HG03045 (cell line): ENCODE measurements around the gene CACNA1C.

ENCODE experiments used
- ATAC-seq: cut with Tn5 transposase; IDR thresholded peaks from one replicate; pipeline ENCODE4 v1.9.1; 2021; ENCODE audit warnings: mild to moderate bottlenecking, moderate library complexity; ENCODE audit not compliant: unreplicated experiment

The CACNA1C gene

DNA sequence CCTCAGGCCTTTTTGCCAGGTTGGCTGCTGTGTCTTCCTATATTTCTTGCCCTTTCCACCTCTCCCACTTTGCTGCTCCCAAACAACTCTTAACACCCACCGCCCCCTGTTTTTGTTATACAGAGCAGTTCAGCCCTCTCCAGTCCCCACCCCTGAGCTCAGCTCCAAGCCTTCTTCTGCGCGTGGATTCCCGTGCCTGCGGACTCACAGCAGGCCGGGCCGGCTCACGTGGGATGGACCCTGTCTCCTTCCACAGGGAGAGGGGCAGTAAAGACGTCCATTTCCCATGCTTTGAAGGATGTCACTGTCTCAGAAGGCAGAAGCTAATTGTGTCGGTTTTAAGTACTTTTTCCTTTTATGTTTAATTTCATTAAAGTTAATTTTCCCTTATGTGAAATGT is 139.4 kb downstream of the CACNA1C start:
- ATAC-seq, result no peak

DNA sequence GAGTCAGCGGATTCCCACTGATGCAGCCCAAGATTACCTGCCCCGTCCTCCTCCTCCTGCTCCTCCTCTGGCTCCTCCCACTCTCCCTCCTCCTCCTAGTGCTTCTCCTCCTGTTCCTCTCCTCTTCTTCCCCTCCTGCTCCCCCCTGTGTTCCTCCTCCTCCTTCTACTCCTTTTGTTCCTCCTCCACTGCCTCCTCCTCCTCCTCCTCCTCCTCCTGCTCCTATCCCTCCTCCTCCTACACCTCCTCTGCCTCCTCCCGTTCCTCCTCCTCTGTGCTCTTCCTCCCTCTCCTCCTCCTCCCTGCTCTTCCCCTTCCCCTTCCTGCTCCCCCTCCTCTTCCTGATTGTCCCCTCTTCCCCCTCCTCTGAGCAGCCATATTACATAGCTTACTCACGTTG is 141.3 kb downstream of the CACNA1C start:
- no peak for ATAC-seq

DNA sequence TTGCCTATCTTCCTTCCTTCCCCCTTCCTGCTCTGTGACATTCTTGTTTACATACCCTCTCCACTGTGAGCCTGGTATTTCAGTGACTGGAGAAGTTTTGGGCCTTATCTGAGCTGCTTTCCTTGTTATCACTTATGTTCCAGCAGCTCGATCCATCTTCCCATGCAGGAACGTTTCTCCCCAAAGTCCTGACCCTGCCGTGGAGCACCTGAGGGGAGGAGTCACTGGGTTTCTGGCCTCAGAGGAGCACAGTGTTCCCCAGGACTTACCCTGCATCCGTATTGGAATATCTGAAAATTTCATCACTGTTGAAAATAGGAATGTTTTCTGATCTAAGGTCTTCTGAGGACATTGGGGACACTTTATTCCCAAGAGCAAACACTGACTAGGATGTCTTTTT is 141.8 kb downstream of the CACNA1C start:
- ATAC-seq, result no peak

DNA sequence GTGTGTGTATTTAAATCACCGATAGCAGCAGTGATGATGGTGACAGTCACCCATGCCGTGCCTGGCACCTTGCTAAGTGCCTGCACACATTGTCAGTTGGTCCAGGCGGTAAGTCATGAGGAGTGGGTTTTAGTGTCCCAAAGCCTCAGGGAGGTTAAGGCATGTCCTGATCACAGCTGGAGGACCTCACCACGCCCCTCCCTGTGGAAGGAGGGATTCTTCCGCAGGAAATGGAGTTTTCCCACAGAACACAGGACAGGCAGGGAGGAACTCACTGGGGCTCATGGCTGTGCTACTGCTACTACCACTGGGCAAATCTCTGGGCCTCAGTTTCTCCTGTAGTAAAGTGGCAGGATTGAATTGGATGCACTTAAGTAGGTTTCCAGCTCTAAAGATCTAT is 142.3 kb downstream of the CACNA1C start:
- ATAC-seq, result no peak

DNA sequence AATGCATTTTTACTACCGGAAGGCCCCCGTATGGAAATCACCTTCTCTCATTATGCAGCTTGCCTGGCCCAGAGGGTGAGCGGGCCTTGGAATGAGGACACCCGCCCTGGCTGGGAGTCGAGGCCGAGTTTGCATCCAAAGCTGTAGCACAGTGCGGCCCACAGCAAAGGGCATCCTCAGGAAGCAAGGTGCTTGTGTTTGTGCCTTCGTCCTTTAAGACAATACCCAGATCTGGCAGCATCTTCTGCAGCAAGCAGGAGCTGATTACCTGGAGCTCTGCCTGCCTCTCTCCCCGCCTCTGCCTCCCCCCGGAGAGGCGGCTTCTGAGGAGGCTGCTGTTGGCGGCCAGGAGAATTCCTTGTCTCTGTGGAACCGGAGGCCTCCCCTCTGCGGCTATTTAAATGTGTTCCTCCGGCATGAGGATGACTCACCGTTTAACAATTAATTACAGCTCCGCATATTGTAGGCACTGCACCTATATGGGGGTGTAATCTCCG is 145.3 kb downstream of the CACNA1C start:
- ATAC-seq, result no peak

DNA sequence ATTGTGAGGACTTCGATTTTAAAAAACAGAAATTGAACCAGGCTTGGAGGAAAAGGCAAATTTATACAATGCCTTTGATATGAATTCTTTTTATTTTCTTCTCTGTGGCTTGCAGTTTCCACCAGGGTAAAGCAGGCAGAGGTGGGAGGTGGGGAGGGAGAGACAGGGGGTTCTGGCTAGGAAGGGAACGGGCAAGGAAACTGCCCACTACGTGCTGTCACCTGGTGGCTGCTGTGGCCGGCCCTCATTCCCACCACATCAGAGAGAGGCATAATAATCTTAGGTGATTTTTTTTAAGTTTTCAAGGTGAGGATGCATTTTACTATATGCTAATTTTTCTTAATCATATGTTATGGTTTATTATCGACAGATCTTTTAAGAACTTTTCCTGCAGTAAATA is 145.8 kb downstream of the CACNA1C start:
- no peak for ATAC-seq

DNA sequence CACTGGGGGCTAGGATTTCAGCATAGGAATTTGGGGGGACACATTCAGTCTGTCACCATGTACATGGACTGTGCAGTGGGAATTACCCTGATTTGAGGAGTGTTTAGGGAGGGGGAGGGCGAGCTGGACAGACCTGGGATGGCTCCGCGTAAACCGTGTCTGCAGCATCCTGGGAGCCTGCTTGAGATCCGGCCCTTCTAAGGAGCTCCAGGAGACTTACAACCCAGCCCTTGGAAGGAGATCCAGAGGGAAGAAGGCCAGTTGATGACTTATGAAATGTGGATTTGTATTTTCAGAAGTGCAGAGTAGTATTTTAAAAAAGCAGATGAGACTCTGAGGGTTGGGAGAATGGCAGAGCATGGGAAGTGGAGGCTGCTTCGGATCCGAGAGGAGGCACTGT is 153.2 kb downstream of the CACNA1C start:
- no peak for ATAC-seq

DNA sequence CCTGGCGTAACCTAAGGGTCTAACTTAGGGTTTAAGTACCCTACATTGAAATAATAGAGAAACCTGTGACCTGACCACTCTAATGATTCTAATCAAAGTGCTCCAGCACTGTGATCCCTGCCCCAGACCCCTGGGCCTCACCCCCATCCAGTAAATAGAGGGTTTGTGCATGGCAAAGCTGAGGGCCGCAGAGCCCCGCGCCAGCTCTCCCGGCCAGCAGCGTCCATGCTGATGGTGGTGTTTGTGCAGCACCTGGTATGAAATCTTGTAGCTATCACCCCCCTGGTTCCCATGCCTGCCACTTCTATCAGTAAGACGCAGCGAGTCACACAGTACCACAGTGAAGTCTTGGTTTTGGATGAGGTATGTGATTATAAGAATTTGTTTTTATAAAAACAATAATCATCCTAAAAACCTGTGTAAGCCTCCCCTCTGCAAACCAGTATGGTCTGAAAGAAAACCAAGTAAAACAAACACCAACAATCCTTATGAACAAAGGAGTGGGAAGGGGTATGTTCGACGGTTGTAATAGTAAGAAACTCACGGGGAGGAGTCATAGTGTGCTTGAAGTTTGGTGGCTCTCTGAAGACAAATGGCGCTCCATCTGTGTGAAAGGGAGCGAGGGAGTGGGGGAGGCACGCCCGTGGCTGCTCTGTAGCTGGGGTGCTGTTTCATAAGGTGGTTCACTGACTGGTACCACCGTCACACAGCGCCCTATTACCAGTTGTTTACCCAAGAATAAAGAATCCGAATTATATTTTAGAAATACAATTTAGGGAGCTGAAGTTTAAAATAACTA is 156.2 kb downstream of the CACNA1C start:
- no peak for ATAC-seq

DNA sequence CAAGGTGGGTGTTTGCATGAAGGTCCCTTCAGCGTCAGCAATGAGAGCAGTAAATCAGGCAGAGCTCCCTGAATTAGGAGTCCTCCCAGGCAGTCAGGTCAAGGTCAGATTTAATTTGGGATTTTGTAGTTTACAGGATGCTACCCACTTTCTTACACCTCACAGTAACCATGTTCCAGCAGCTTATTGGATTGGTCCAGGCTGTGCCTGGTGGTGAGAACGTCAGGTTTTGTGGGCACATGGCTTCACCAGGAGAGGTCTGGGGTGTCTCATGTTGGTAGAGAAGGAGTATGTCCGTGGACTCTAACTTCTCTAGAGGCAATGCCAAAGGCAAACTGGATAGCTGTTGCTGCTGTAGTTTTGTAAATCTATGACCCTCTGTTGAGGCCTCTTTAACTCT is 158.3 kb downstream of the CACNA1C start:
- no peak for ATAC-seq

DNA sequence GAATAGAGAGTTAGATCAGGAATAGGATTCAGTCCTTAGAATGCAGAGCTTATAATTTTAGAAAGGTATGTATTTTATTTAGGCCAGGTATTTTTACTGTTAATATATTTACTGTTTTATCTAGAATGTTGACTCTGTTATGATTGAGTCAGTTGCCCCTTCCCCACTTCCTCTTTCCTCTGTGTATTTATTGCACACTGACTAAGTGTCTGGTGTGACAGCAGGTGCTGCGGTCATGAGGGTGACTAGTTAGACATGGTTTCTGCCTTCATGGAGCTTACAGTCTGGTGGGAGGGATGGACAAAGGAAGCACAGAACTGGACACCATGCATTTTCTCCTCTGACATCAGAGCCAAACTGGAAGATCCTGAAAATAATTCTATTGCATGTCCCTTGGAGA is 159.8 kb downstream of the CACNA1C start:
- no peak for ATAC-seq

DNA sequence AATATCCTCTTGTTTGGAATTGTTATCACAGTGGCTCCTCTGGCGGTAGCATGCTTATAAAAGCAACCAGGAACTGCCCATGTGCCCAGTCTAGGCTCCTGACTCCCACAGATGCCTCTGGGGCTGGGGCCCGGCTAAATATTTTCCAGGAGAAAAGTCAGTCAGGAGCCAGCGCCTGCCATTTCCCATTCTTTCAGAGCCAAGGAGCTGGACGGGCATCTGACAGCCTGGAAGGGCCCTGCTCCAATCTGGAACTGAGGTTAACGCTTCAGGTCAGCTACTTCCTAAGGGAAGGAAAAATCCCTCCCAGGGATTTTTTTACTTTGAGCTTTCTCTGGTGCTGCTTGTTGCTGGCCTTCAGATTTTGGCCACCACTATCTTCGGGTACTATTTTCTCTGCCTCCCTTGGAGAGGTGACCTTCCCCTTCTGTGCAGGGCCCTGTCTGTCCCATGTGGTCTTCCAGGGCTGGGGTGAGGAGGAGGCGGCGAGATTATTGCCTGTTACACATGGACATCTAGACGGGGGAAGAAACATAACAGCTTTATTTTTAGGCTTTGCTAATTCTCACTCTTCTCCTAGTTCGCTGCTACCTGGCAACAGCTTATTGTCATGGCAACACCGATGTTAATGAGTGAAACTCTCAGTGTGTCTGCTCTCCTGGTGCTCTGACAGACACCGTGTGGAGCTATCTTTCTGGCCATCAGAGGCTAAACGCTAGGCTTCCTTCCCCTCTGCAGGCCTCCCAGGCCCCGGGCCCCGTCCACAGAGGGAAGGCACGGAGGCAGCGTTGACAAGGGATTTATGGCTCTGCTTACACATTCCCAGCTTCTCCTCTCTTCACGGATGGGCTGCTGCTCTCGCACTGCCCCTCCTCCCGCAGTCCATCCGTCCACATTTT is 160.4 kb downstream of the CACNA1C start:
- ATAC-seq, result no peak

DNA sequence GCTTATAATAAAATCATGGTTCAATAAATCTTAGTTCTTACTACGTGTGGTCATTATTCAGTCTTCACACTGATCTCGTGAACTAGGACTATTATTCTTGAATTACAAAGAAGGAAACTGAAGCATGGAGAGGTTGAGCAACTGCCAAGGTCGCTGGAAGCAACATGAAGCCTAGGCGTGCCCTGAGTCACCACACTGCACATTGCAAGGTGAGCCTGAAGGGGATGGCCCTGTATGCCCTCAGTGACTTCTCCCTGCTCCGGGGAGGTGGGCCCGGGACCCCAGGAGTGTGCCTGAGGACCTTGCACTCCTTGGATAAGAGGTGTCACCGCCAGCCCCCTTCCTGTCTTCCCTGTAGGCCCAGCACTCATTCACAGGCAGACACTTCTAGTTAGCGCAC is 161.6 kb downstream of the CACNA1C start:
- no peak for ATAC-seq

DNA sequence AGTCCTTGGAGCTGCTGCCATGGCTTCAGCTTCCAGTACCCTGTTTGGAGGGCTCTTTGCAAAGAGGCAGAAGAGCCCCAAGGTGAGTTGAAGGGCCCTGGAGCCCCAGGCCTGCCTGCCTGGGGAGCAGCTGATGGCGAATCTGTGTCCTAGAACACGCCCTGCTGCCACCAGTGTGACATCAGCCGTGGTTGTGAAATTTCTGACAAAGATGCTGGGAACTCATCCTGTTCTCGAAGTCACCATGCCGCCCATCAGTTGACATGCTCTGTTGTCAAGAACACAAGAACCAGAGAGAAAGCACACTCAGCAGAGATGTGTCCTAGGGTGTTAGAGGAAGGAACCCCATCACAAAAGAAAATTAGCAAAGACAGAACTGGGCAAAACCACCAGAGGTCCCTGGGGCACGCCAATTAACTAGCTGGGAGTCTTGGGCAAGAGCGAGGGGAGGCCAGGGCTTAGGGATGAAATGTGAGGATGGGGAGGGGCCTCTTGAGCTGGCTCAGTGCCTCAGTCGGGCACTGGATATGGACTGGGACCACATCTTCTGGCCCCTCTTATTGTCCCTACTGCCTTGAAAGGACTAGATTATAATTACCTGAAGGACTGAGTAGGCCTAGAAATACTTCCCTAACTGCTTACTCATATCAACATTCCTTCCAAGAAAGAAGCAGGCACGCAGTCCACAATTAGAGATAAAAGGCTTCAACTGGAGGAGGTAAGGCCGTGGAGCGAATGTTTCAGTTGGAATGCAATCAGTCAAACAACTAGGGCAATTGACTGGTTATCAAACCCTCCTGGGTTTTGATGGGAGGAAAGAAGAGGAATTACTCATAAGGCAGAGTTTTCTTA is 163.1 kb downstream of the CACNA1C start:
- ATAC-seq, result no peak

DNA sequence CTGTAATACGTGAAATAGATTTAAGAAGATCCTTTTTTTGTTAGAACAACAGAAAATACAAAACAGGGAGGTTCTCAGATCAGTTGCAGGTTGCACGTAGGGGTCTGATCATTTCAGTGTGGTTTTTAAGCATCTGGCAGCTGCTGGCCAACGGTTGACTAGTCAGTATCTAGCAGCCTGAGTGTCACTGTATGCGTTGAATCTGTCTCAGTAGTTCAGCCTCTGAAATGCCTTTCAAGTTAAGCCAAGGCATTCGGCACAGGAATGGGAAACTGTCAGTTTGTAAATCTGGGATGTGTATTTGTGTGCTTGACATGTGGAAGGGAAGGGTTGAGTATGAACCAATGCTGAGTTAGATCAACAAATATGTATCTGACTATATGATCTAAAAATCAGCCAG is 165.9 kb downstream of the CACNA1C start:
- ATAC-seq, result no peak

DNA sequence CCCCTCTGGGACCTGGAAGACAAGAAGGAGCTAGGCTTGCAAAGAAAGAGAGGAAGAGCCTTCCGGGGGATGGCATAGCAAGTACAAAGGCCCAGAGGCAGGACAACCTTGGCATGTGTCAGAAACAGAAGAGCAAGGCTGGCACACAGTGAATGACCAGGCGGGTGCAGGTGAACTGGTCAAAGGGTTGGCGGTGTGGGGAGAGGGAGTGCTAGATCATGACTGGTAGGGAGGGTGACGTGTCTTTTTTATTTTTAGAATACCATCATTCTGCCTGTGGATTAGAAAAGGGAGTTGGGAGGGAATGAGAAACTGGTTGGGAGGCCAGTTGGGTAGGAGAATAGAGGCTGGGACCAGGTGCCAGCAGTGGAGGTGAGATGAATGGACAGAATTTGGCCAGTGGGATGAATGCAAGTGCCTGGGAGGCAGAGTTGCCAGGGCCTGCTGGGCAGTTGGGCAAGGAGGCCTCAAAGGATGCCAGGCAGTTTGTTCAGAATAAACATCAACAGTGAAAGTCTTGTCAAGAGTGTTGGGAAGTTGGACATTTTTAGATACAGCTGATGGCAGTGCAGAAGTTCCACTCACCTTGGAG is 168.3 kb downstream of the CACNA1C start:
- no peak for ATAC-seq

DNA sequence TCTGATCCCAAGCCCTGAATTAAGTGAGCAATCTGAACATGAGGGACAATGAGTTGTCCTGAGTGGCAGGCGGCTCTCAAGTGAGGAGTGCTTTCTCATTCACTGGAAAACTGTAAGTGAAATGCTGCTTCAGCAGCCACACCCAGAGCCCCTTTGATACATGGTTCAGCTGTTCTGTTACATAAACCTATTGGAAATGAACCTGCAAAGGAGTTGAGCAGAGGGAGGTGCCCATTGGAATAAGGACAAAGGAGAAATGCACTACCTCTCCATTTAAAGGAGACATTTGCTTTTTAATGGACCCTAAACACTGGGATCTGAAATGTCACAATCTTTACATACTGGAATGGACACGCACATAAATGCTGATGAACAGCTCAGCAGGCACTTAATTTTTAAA is 169.9 kb downstream of the CACNA1C start:
- no peak for ATAC-seq

DNA sequence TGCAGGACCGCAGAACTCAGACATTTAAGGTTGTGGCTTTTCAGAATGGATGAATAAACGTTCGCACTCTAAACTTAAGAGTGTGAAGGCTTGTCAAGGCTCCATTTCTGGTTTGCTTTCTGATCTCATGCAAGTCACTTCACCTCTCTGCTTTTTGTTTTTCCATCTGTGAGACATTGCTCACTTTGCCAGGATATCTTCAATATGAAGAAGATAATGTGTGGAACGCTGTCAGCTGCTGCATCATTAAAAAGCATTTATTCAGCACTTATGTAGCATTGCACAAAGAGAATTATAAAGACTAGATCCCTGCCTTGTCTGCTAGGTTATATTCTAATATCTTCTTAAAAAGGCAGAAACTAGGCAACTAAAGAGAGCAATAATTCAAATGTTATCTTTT is 172.2 kb downstream of the CACNA1C start:
- ATAC-seq, result no peak

DNA sequence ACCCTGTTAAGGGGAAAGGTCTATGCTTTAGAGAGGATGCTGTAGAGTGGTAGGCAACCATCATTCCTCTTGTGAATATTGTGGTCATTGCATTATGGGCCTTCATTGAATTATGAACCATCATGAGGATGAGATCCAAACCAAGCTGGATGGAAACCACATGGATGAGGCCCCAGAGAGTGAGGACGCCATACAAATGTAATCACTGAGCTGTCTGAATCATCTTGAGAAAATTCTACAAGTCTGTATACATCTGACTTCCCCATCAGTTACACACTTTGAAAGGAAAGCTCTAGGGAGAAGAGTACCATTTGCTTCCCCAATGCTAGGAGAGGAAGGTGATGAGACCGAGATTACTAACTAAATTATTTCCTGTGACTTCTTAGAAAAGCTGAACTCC is 172.9 kb downstream of the CACNA1C start:
- ATAC-seq, result no peak

DNA sequence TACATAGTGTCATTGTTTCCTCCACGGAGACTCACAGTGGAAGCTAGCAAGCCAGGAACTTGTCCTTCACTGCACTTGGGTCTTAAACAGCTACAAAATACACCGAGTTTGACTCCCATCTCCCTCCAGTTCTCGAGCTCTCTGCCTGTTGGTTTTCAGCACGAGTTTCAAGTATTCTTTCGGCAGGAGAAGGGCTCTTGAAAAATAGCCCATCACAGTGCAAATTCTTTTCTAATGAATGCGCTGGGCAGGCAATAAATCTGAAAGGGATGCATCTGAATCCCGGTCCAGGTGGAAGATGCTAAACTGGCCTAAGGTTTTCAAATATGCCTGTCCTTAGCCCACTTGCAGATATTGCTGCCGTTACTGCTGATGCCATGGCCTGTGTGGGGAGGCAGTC is 173.9 kb downstream of the CACNA1C start:
- no peak for ATAC-seq

DNA sequence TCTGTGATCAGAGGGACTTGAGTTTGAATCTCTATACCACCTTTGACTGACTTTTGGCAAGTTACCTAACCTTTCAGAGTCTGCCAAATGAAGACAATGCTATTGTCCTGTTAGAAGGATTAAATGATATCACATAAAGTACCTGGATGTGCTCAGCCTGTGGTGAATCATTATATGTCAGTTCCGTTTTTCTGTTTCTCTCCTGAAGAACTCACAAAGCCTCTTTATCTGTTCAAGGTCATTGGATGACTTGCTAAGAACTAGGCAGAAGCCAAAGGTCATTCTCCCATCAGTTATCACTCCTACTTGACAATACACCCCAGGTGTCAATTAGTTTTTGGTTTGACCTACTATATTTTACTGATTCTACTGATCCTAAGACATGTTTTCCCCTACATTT is 174.6 kb downstream of the CACNA1C start:
- no peak for ATAC-seq

DNA sequence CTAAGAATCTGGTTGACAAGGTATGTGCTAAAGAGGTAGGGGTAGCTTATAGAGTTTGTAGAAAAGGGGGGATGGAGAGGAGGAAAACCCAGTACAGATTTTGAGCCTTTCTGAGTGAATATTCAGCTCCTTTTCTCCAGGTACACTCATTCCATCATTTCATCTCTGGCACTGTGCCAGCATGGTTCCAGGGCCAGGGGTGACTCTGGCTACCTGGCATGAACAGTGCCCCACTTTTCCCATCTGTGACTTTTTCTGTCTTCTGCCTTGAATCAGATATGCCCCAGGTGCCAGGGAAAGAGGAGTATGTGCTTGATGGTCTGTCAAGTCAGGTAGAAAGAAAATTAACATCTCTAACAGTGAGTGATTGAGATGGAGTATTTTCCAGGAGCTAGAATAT is 175.7 kb downstream of the CACNA1C start:
- ATAC-seq, result no peak
